SK-N-SH treated with all-trans-retinoic acid at 6 μM for 48 hours (cell line): ENCODE results near the gene RADIL.

Experiments used
- ATAC-seq: fragments of 200-7000 bp; cut with Tn5 transposase; 3 replicates; pipeline ENCODE4 v1.9.1; 2020; ENCODE audit warnings: mild to moderate bottlenecking, moderate library complexity
- ARNTL ChIP-seq: fragments of 450-650 bp; formaldehyde crosslinking; IDR thresholded peaks from 2 replicates; pipeline ENCODE4 v1.5.0; 2020; ENCODE audit warnings: low read depth, mild to moderate bottlenecking, moderate library complexity, borderline replicate concordance
- BACH2 ChIP-seq: fragments of 250-450 bp; sonication (Bioruptor Pico); IDR thresholded peaks from 2 replicates; pipeline ENCODE4 v1.9.0; 2021; ENCODE audit warnings: mild to moderate bottlenecking, borderline replicate concordance
- CREB5 ChIP-seq: fragments of 250-450 bp; sonication (Bioruptor Pico); IDR thresholded peaks from 2 replicates; pipeline ENCODE4 v1.5.1; 2020; ENCODE audit warnings: low read depth, mild to moderate bottlenecking, moderate library complexity
- CSDC2 ChIP-seq: fragments of 250-450 bp; sonication (Bioruptor Pico); IDR thresholded peaks from 2 replicates; pipeline ENCODE4 v1.5.0; 2020; ENCODE audit warnings: mild to moderate bottlenecking, moderate library complexity
- CSRNP3 ChIP-seq: fragments of 250-450 bp; sonication (Bioruptor Pico); IDR thresholded peaks from 2 replicates; pipeline ENCODE4 v1.5.1; 2021; ENCODE audit warnings: mild to moderate bottlenecking, moderate library complexity
- ESRRG ChIP-seq: fragments of 250-450 bp; sonication (Bioruptor Pico); IDR thresholded peaks from 2 replicates; pipeline ENCODE4 v1.6.1; 2021; ENCODE audit warnings: mild to moderate bottlenecking
- OSR1 ChIP-seq: fragments of 250-450 bp; sonication (Bioruptor Pico); IDR thresholded peaks from 2 replicates; pipeline ENCODE4 v1.8.0; 2022; ENCODE audit warnings: moderate library complexity, mild to moderate bottlenecking, inconsistent platforms
- PATZ1 ChIP-seq: fragments of 250-450 bp; sonication (Bioruptor Pico); IDR thresholded peaks from 2 replicates; pipeline ENCODE4 v1.8.0; 2020; ENCODE audit warnings: mild to moderate bottlenecking, moderate library complexity, borderline replicate concordance
- POU6F1 ChIP-seq: fragments of 250-450 bp; sonication (Bioruptor Pico); IDR thresholded peaks from 2 replicates; pipeline ENCODE4 v1.8.0; 2021; ENCODE audit warnings: low read depth, mild to moderate bottlenecking, moderate library complexity, borderline replicate concordance
- PPARA ChIP-seq: fragments of 250-450 bp; sonication (Bioruptor Pico); IDR thresholded peaks from 2 replicates; pipeline ENCODE4 v1.5.0; 2020; ENCODE audit warnings: mild to moderate bottlenecking, borderline replicate concordance
- RARB ChIP-seq: fragments of 250-450 bp; sonication (Bioruptor Pico); IDR thresholded peaks from 2 replicates; pipeline ENCODE4 v1.8.0; 2021; ENCODE audit warnings: mild to moderate bottlenecking, moderate library complexity
- SNAI2 ChIP-seq: fragments of 250-450 bp; sonication (Bioruptor Pico); IDR thresholded peaks from 2 replicates; pipeline ENCODE4 v1.5.0; 2020; ENCODE audit warnings: mild to moderate bottlenecking, moderate library complexity
- TCF4 ChIP-seq: fragments of 250-450 bp; sonication (Bioruptor Pico); IDR thresholded peaks from 2 replicates; pipeline ENCODE4 v1.8.0; 2021; ENCODE audit warnings: mild to moderate bottlenecking, moderate library complexity, borderline replicate concordance
- TOX ChIP-seq: fragments of 250-450 bp; sonication (Bioruptor Pico); IDR thresholded peaks from 2 replicates; pipeline ENCODE4 v1.8.0; 2021; ENCODE audit warnings: mild to moderate bottlenecking, moderate library complexity, borderline replicate concordance
- TSHZ2 ChIP-seq: fragments of 250-450 bp; sonication (Bioruptor Pico); IDR thresholded peaks from 2 replicates; pipeline ENCODE4 v1.5.0; 2020; ENCODE audit warnings: mild to moderate bottlenecking, moderate library complexity
- ZC3H10 ChIP-seq: fragments of 250-450 bp; sonication (Bioruptor Pico); IDR thresholded peaks from 2 replicates; pipeline ENCODE4 v1.5.1; 2021; ENCODE audit warnings: mild to moderate bottlenecking, moderate library complexity
- ZFP3 ChIP-seq: fragments of 250-450 bp; sonication (Bioruptor Pico); IDR thresholded peaks from 2 replicates; pipeline ENCODE4 v1.5.0; 2020; ENCODE audit warnings: mild to moderate bottlenecking, moderate library complexity
- ZNF70 ChIP-seq: fragments of 450-650 bp; formaldehyde crosslinking; IDR thresholded peaks from 2 replicates; pipeline ENCODE4 v1.5.0; 2020; ENCODE audit warnings: mild to moderate bottlenecking, moderate library complexity
- ZNF8 ChIP-seq: fragments of 450-650 bp; formaldehyde crosslinking; IDR thresholded peaks from 2 replicates; pipeline ENCODE4 v1.5.0; 2020; ENCODE audit warnings: mild to moderate bottlenecking, moderate library complexity

RADIL gene

DNA sequence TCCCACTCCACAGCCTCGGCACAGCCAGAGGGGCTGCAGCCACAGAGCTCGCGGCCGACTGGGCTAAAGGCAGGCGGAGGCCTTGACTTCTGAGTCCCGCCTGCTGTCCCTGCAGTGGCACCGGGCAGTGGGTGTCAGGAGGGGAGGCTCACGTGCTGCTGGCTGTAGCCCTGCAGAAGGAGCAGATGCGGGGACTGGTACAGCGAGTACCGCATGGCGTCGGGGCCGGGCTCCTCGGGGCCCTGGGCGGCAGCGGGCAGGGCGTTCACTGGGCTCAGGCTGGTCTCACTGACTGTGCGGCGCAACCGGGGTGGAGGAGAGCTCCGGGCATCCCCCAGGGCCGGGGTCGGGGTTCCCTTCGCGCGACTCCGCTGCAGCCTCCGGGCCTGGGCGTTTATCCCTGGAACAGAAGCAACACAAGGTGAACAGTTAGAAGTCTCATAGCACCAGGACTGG, 47.3 kb downstream of the RADIL start:
- no peak for TF ChIP-seq BACH2 (CRISPR knock-in tag)

GRCh38 chr7:4835398-4836205, 47.9 kb downstream of the RADIL start:
- peak; percentile 24; the same call in 2 of the 3 replicates for ATAC-seq
- TF ChIP-seq PATZ1 (CRISPR knock-in tag) (no peak), TCF4 (CRISPR knock-in tag) (no peak), ZNF70 (CRISPR knock-in tag) (no peak), ZFP3 (CRISPR knock-in tag) (no peak), POU6F1 (CRISPR knock-in tag) (no peak), CREB5 (CRISPR knock-in tag) (no peak), PPARA (CRISPR knock-in tag) (no peak), ESRRG (CRISPR knock-in tag) (no peak), CSDC2 (CRISPR knock-in tag) (no peak), ARNTL (no peak), SNAI2 (CRISPR knock-in tag) (no peak), OSR1 (no peak)
- TF ChIP-seq, all 23 proteins: peak for 0

More for the DNA sequence above, 47.3 kb downstream of the RADIL start:
- ATAC-seq: no peak

DNA sequence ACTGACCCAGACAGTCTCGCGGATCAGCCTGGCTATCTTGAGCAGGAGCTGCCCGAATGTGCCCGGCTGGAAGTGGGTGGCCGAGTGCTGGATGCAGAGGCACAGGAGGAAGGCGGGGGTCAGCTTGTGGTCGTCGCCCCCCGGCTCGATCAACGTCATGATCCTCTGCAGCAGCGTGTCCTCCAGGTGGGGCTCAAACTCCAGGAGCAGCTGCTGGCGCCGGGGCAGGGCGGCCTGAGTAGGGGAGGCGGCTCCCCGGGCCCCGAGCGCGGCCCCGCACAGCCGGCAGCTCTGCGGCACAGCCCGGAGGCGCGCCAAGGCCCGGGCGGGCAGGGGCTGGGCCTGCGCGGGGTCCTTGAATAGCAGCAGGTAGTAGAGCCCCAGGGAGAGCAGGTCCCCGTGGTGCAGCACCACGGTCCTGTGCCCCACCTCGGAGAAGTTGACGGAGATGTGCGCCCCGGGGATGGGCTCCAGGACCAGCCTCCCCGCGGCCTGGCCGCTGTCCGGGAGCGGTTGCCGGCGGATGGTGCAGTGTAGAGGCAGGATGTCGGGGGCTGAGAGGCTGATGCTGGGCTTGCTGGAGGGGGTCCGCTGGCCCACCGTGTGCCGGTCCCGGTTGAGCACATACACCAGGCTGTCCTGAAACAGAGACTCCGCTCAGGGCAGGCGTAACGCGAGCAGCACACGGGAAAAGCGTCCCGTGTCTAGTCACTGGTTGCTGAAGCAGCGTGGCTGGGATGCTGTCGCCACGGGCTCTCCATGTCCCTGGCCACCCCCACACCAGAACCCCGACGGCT, 48.7 kb downstream of the RADIL start:
- no peak for TF ChIP-seq CREB5 (CRISPR knock-in tag)
- no peak for TF ChIP-seq ZFP3 (CRISPR knock-in tag)
- TF ChIP-seq ZNF70 (CRISPR knock-in tag): no peak
- no peak for TF ChIP-seq ZNF8 (CRISPR knock-in tag)
- no peak for TF ChIP-seq ZC3H10 (CRISPR knock-in tag)
- ATAC-seq: no peak

DNA sequence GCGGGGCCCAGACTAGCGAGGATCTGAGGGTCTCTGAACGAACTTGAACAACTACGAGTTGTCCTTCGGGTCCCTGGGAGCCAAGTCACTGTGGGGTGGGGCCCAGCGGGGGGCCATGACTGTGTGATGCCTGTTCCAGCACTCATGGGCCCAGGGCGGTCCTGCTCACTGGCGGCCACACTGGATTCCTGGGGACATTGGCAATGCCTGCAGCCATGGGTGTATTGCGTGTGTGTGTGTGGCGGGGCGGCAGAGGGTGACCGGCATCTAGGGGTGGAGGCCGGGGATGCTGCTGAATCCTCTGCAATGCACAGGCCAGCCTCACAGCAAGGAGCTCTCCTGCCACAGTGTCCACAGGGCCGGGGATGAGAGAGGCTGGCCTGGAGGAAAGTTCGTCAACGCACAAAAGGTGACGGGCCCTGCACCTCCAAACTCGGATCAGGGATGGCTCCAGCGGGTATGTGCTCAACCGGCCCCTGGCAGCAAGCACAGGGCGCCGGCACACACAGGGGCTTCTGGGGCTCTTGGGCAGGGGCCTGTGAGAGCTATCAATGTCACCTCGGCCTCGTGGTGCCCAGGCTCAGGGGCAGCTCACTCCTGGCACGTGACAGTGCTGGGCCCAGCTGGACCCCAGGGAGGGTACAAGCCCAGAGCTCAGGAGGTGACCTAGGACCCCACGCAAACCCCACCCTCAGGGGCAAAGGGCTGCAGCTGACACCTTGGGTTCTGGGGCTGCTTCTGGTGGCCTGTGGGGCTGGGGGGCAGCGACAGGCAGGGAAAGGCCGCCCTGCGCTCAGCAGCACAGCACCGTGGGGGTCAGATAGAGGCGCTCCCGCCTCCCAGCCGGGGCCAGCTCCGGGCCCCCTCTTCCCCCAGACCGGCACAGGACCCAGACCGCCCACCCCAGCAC, 49.6 kb downstream of the RADIL start:
- ATAC-seq: no peak
- no peak for TF ChIP-seq TOX (CRISPR knock-in tag)
- TF ChIP-seq RARB (CRISPR knock-in tag): no peak
- no peak for TF ChIP-seq TSHZ2 (CRISPR knock-in tag)
- TF ChIP-seq CSRNP3 (CRISPR knock-in tag): no peak
- TF ChIP-seq PATZ1 (CRISPR knock-in tag): no peak
- no peak for TF ChIP-seq PPARA (CRISPR knock-in tag)
- no peak for TF ChIP-seq TCF4 (CRISPR knock-in tag)
- TF ChIP-seq ESRRG (CRISPR knock-in tag): no peak
- TF ChIP-seq ARNTL: no peak
